Subcutaneous adipose tissue (tissue), 4 donors: ENCODE results near the gene CCER1. TPM values are rescaled to one million over a fixed set of nuclear protein-coding genes. Genes with fewer than 3 reads are reported as not detected.

Experiments
- total RNA-seq, 4 donors: library from RNA; depleted of rRNA; stranded (reverse); fragments of >200 nt; gene quantifications; one replicate each; pipeline ENCODE4 v1.1.0, GENCODE V29; 2016
- TF ChIP-seq, protein P1 (sequence below): fragments of 450-650 bp; IDR thresholded peaks from one replicate; pipeline ENCODE4 v1.5.1; 2016; ENCODE audit warnings: low read depth, mild to moderate bottlenecking, control low read depth, antibody characterized with exemption, moderate library complexity

CCER1 gene
- total RNA-seq, 4 donors from 2014 or later, result not detected

DNA sequence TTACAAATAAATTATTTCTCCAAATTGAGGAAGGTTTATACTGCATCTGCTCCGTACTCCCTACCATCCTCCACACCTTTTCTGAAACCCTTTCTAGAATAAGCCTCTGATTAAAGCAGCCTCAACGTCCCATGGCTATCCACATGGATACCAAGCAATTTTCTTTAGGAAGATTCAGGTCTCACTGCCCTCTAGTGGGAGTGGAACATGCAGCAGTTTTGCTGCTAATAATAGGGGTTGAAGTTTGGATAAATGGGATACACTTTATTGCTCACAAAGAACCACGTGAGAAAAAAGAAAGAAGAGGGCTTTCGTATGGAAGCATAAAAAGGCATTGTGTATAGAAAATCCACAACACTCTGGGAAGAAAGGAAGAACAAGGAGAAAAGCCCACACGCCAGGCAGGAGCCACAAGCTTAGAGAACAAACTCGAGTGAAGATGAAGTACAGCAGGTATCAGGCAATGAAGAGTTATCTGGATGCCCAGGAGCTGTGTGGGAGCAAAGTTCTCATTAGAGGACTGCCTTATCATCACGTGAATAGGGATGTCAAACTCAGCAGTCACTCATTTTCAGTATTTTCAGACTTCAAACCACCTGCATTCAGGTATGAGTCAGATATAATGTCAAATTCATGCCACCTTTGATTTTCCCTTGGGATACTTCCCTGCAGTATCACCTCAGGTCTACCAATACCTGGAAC lies 45.8 kb downstream of the CCER1 start:
- TF ChIP-seq, protein P1, sequence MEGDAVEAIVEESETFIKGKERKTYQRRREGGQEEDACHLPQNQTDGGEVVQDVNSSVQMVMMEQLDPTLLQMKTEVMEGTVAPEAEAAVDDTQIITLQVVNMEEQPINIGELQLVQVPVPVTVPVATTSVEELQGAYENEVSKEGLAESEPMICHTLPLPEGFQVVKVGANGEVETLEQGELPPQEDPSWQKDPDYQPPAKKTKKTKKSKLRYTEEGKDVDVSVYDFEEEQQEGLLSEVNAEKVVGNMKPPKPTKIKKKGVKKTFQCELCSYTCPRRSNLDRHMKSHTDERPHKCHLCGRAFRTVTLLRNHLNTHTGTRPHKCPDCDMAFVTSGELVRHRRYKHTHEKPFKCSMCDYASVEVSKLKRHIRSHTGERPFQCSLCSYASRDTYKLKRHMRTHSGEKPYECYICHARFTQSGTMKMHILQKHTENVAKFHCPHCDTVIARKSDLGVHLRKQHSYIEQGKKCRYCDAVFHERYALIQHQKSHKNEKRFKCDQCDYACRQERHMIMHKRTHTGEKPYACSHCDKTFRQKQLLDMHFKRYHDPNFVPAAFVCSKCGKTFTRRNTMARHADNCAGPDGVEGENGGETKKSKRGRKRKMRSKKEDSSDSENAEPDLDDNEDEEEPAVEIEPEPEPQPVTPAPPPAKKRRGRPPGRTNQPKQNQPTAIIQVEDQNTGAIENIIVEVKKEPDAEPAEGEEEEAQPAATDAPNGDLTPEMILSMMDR, result no peak

DNA sequence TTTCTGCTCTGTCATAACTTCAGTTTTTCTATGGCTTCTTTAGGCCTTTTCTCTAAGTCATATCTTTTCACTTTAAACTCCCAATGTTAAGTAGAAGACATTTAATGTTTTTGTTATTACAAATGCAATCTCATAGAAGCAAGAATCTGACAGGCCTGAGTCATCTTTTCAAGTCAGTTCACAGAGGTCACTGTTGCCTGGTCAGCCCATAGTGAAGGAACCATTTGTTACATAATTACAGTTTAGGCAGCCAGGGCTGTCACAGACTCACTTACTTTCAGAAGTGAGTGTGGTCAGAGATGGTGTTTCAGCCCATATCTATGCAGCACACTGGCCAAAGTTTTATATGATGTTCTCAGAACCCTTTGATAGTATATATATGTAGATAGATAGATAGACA lies 46.5 kb downstream of the CCER1 start:
- TF ChIP-seq, protein P1, result no peak

DNA sequence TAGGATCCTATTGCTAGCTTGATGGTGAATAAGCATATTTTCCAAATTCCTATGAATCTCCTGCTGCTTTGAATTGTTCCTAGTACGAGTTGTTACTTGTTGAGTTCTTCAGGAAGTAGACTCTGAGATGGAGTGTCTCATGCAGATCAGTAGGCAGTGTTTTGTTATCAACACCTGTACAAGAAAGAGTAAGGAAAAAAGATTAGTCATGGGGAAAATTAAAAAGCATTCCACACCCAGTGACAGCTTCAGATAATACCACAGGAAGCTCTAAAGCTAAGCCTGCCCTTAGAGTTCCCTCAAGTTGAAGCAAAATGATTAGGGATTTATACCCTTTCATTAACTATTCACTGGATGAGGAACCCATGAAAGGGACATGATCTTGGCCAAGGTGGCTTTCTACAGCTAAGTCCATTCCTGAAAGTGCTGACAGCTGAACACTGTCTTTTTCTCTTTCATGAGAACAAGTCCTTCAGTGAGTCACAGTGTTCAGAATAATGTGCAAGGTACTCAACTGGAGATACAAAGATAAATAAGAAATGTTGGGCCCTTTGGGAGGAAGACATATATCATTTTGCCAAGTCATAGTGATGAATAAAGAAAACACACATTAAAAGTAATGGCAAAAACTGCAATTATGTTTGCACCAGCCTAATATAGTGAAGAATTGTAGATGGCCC lies 49.1 kb downstream of the CCER1 start:
- TF ChIP-seq, protein P1, result no peak

DNA sequence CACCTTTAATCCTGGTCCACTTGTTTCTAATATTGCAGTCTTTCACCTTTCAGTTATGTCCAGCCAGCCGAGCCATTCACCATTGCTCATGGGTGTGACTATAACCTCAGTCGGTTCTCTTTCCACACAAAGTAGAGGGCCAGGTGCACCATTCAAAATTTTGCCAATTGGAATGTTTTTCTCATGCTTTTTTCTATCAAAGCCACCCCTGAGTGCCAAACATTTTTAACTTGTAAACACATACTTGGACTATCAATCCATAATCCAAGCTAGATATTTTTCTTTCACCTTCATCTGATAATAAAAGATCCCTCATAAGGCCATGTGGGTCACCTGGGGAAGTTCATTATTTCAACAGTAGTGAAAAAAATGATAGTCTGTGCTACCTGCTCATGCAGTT lies 52.4 kb downstream of the CCER1 start:
- TF ChIP-seq, protein P1, result no peak

Other genes with a start within 250 kb of the CCER1 start
- not detected for gene EPYC, start 49.8 kb upstream of the CCER1 start, total RNA-seq
- not detected for gene KERA, start 102.8 kb upstream of the CCER1 start, total RNA-seq
- gene LUM, start 156.3 kb upstream of the CCER1 start, total RNA-seq, result 100 to 1,000 TPM in 3 of 4 donors, 10 to 100 TPM in 1; 39.9 to 748 (median 222) TPM
- 1,000 to 10,000 TPM in 3 of 4 donors, 100 to 1,000 TPM in 1; 610 to 3,671 (median 2,794) TPM for gene DCN, start 227.6 kb upstream of the CCER1 start, total RNA-seq